ENCODE results near the gene LRRC55.

Gene LRRC55, protein sequence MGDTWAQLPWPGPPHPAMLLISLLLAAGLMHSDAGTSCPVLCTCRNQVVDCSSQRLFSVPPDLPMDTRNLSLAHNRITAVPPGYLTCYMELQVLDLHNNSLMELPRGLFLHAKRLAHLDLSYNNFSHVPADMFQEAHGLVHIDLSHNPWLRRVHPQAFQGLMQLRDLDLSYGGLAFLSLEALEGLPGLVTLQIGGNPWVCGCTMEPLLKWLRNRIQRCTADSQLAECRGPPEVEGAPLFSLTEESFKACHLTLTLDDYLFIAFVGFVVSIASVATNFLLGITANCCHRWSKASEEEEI

DNA sequence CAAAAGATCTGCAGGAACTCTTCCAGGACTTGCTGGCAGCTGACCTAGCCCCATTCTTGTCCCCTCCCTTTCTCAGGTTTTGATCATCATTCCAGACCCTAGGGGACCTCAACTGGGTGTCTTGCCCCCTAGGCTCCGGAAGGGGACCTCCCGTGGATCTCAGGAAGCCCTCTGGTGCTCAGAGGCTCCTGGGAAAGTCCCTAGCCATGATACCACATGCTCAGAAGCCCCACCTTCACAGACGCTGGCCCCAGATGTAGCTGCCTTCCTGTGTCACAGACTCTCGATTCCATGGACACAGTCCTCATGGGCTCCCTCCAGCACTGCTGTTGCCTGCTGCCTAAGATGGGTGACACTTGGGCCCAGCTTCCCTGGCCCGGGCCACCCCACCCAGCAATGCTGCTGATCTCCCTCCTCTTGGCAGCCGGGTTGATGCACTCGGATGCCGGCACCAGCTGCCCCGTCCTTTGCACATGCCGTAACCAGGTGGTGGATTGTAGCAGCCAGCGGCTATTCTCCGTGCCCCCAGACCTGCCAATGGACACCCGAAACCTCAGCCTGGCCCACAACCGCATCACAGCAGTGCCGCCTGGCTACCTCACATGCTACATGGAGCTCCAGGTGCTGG, at the start of gene LRRC55:
Gene LRRC55 (plus strand): TSS at position 276 of the 628 bp plus-strand sequence. CDS start 70 bp downstream, at position 346.
- TF ChIP-seq EZH2phosphoT487 (IDR thresholded peaks at IDR 0.05; ENCODE audit: low read length), result no peak
- TF ChIP-seq EZH2 (optimal IDR thresholded peaks at IDR 0.05; ENCODE audit: low read depth, low read length), result no peak
- TF ChIP-seq CTCF (IDR thresholded peaks at IDR 0.05; ENCODE audit: low read length), result no peak
- Histone ChIP-seq H3K79me2 (ENCODE audit: low read length) (no peaks in the 10 kb centered on the region), H3K9ac (ENCODE audit: low read length) (no peak within 1 kb of the TSS), H3K4me2 (ENCODE audit: low read depth, low read length) (no peak within 1 kb of the TSS), H3K4me3 (ENCODE audit: low read length) (no peak within 1 kb of the TSS), H3K4me1 (ENCODE audit: low read length) (no peaks in the 10 kb centered on the region), H3K9me2 (replicated peaks; ENCODE audit: insufficient read depth, low read length) (no peaks in the 10 kb centered on the region), H2AFZ (ENCODE audit: low read length) (no peak within 1 kb of the TSS), H3K36me3 (replicated peaks; ENCODE audit: insufficient read depth, low read length) (no peaks in the 10 kb centered on the region), H3F3A (ENCODE audit: insufficient read depth, low read length) (no peaks in the 10 kb centered on the region), H3K27ac (ENCODE audit: low read length) (no peak within 1 kb of the TSS), H3K27me3 (replicated peaks; ENCODE audit: insufficient read depth, low read length) (no peaks in the 10 kb centered on the region), H3K9me3 (replicated peaks; ENCODE audit: insufficient read depth, low read length) (no peaks in the 10 kb centered on the region), H4K20me1 (ENCODE audit: insufficient read depth, low read length) (no peaks in the 10 kb centered on the region)
- no peak for DNase-seq

GRCh38 chr11:57133366-57134038, 48.3 kb upstream of the LRRC55 start:
- Histone ChIP-seq H3F3A (ENCODE audit: insufficient read depth, low read length) (no peaks in the 10 kb centered on the region), H3K9me2 (replicated peaks; ENCODE audit: insufficient read depth, low read length) (no peaks in the 10 kb centered on the region), H3K4me2 (ENCODE audit: low read depth, low read length) (no peak overlapping the region), H3K4me3 (ENCODE audit: low read length) (no peak overlapping the region), H3K27me3 (replicated peaks; ENCODE audit: insufficient read depth, low read length) (no peaks in the 10 kb centered on the region), H4K20me1 (ENCODE audit: insufficient read depth, low read length) (no peaks in the 10 kb centered on the region), H3K27ac (ENCODE audit: low read length) (no peak overlapping the region), H3K4me1 (ENCODE audit: low read length) (no peaks in the 10 kb centered on the region), H2AFZ (ENCODE audit: low read length) (no peak overlapping the region), H3K9ac (ENCODE audit: low read length) (no peak overlapping the region), H3K36me3 (replicated peaks; ENCODE audit: insufficient read depth, low read length) (no peaks in the 10 kb centered on the region), H3K79me2 (ENCODE audit: low read length) (no peaks in the 10 kb centered on the region), H3K9me3 (replicated peaks; ENCODE audit: insufficient read depth, low read length) (no peaks in the 10 kb centered on the region)
- no peak for DNase-seq
- TF ChIP-seq EZH2 (optimal IDR thresholded peaks at IDR 0.05; ENCODE audit: low read depth, low read length) (no peak), CTCF (IDR thresholded peaks at IDR 0.05; ENCODE audit: low read length) (no peak)

- Histone ChIP-seq H2AFZ (ENCODE audit: low read length) (no peak overlapping the region), H3K79me2 (ENCODE audit: low read length) (no peaks in the 10 kb centered on the region), H3K27me3 (replicated peaks; ENCODE audit: insufficient read depth, low read length) (no peaks in the 10 kb centered on the region), H3K4me1 (ENCODE audit: low read length) (no peaks in the 10 kb centered on the region), H3K9me2 (replicated peaks; ENCODE audit: insufficient read depth, low read length) (no peaks in the 10 kb centered on the region), H3K36me3 (replicated peaks; ENCODE audit: insufficient read depth, low read length) (no peaks in the 10 kb centered on the region), H3K4me2 (ENCODE audit: low read depth, low read length) (no peak overlapping the region), H3K9me3 (replicated peaks; ENCODE audit: insufficient read depth, low read length) (no peaks in the 10 kb centered on the region), H3K4me3 (ENCODE audit: low read length) (no peak overlapping the region), H3K27ac (ENCODE audit: low read length) (no peak overlapping the region), H3F3A (ENCODE audit: insufficient read depth, low read length) (no peaks in the 10 kb centered on the region), H3K9ac (ENCODE audit: low read length) (no peak overlapping the region), H4K20me1 (ENCODE audit: insufficient read depth, low read length) (no peaks in the 10 kb centered on the region)
- no peak for DNase-seq
- no peak for TF ChIP-seq EZH2 (optimal IDR thresholded peaks at IDR 0.05; ENCODE audit: low read depth, low read length)
- TF ChIP-seq EZH2phosphoT487 (IDR thresholded peaks at IDR 0.05; ENCODE audit: low read length), result no peak
- no peak for TF ChIP-seq CTCF (IDR thresholded peaks at IDR 0.05; ENCODE audit: low read length)
Measured at GRCh38 chr11:57134284-57134683, 47.5 kb upstream of the LRRC55 start.

Measured in MM.1S (cell line).